OCI-LY1 (cell line): ENCODE results near the gene ARSH.
"Not testable (repeated sequence)": the region's sequence is repeated elsewhere in the genome, so short reads cannot be mapped to it uniquely, and the experiment has no call there.

ENCODE experiments used
- H2AFZ ChIP-seq: fragments of 200-600 bp; sonication (generic), shearing (Covaris generic); 2 replicates; pipeline ENCODE4 v1.6.0; 2014; ENCODE audit warnings: antibody characterized with exemption, mild to moderate bottlenecking, low read length
- H3F3A ChIP-seq: fragments of 200-600 bp; sonication (generic), shearing (Covaris generic); 2 replicates; pipeline ENCODE4 v1.6.0; 2014; ENCODE audit warnings: mild to moderate bottlenecking, antibody characterized with exemption, low read length, moderate library complexity; ENCODE audit not compliant: insufficient read depth
- H3K27ac ChIP-seq: fragments of 200-600 bp; sonication (generic); 2 replicates; pipeline ENCODE4 v1.5.1; 2014; ENCODE audit warnings: low read length, mixed run types, mild to moderate bottlenecking, low read depth; ENCODE audit not compliant: poor library complexity, severe bottlenecking
- H3K27me3 ChIP-seq: fragments of 200-600 bp; sonication (generic); 2 replicates; pipeline ENCODE4 v1.6.0; 2014; ENCODE audit warnings: antibody characterized with exemption, mild to moderate bottlenecking, low read length, moderate library complexity; ENCODE audit not compliant: insufficient read depth
- H3K36me3 ChIP-seq: fragments of 200-600 bp; sonication (generic); 2 replicates; pipeline ENCODE4 v1.6.1; 2014; ENCODE audit warnings: mild to moderate bottlenecking, antibody characterized with exemption, low read length, moderate library complexity, mixed read lengths; ENCODE audit not compliant: insufficient read depth
- H3K4me1 ChIP-seq: fragments of 200-600 bp; sonication (generic); 2 replicates; pipeline ENCODE4 v1.5.1; 2014; ENCODE audit warnings: mild to moderate bottlenecking, low read length, moderate library complexity; ENCODE audit not compliant: insufficient read depth, severe bottlenecking
- H3K4me2 ChIP-seq: fragments of 200-600 bp; sonication (generic), shearing (Covaris generic); 2 replicates; pipeline ENCODE4 v1.6.1; 2014; ENCODE audit warnings: low read length
- H3K4me3 ChIP-seq: fragments of 200-600 bp; sonication (generic); 2 replicates; pipeline ENCODE4 v1.5.1; 2014; ENCODE audit warnings: low read length, low read depth, mild to moderate bottlenecking, mixed read lengths; ENCODE audit not compliant: poor library complexity, severe bottlenecking
- H3K79me2 ChIP-seq: fragments of 200-600 bp; shearing (Covaris generic); 2 replicates; pipeline ENCODE4 v1.6.1; 2016; ENCODE audit warnings: mixed run types, low read length, mixed read lengths; ENCODE audit not compliant: insufficient read depth
- H3K9ac ChIP-seq: fragments of 200-600 bp; sonication (generic), shearing (Covaris generic); 2 replicates; pipeline ENCODE4 v1.6.1; 2014; ENCODE audit warnings: mild to moderate bottlenecking, low read length, mixed read lengths
- H3K9me2 ChIP-seq: fragments of 200-600 bp; sonication (generic), shearing (Covaris generic); 2 replicates; pipeline ENCODE4 v1.6.1; 2014; ENCODE audit warnings: low read depth, mild to moderate bottlenecking, low read length, mixed read lengths
- H3K9me3 ChIP-seq: fragments of 200-600 bp; shearing (Covaris generic); 2 replicates; pipeline ENCODE4 v1.6.1; 2014; ENCODE audit warnings: low read length, mixed read lengths
- H4K20me1 ChIP-seq: fragments of 200-600 bp; sonication (generic), shearing (Covaris generic); 2 replicates; pipeline ENCODE4 v1.6.0; 2016; ENCODE audit warnings: mild to moderate bottlenecking, low read length; ENCODE audit not compliant: insufficient read depth
- EZH2 ChIP-seq: fragments of 200-600 bp; sonication (generic), shearing (Covaris generic); IDR thresholded peaks from 2 replicates; pipeline ENCODE4 v1.8.0; 2017; ENCODE audit warnings: borderline replicate concordance, mixed run types, mild to moderate bottlenecking, antibody characterized with exemption, low read length, moderate library complexity, mixed read lengths
- TF ChIP-seq, protein P1 (sequence below): fragments of 200-600 bp; sonication (generic), shearing (Covaris generic); IDR thresholded peaks from 2 replicates; pipeline ENCODE4 v1.5.1; 2017; ENCODE audit warnings: mild to moderate bottlenecking, antibody characterized with exemption, low read length, moderate library complexity, mixed read lengths

ARSH gene

DNA sequence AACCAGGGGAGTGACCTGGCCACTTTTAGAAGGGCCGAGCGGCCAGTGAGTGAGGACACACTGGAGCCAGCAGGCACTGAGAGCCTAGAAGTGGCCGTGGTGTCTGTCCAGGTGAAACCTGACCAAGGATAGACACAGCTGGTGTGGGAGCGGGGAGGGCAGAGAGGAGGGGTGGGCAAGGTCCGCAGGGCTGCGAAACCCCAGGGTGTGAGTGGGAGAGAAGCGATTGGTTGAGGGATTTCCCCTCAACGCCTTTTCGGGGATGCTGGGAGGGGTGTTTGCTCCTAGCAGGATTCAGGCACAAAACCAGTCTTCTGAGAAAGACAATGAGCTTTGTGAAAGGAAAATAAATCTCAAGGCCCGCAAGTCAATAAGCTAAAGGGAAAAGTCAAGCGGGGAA is 44.0 kb upstream of the ARSH start:
- Histone ChIP-seq H2AFZ (no peak overlapping the region), H3K4me2 (no peak overlapping the region), H3K36me3 (no peaks in the 10 kb centered on the region), H3K4me1 (no peaks in the 10 kb centered on the region), H3K9me3 (no peaks in the 10 kb centered on the region), H3K4me3 (no peak overlapping the region), H3K9me2 (no peaks in the 10 kb centered on the region), H3K79me2 (no peaks in the 10 kb centered on the region), H4K20me1 (no peaks in the 10 kb centered on the region), H3K27me3 (no peaks in the 10 kb centered on the region), H3K27ac (no peak overlapping the region), H3K9ac (no peak overlapping the region), H3F3A (no peaks in the 10 kb centered on the region)
- TF ChIP-seq, protein P1, sequence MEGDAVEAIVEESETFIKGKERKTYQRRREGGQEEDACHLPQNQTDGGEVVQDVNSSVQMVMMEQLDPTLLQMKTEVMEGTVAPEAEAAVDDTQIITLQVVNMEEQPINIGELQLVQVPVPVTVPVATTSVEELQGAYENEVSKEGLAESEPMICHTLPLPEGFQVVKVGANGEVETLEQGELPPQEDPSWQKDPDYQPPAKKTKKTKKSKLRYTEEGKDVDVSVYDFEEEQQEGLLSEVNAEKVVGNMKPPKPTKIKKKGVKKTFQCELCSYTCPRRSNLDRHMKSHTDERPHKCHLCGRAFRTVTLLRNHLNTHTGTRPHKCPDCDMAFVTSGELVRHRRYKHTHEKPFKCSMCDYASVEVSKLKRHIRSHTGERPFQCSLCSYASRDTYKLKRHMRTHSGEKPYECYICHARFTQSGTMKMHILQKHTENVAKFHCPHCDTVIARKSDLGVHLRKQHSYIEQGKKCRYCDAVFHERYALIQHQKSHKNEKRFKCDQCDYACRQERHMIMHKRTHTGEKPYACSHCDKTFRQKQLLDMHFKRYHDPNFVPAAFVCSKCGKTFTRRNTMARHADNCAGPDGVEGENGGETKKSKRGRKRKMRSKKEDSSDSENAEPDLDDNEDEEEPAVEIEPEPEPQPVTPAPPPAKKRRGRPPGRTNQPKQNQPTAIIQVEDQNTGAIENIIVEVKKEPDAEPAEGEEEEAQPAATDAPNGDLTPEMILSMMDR: no peak

- not testable (repeated sequence) for H4K20me1 ChIP-seq, H3K79me2 ChIP-seq, H3K27ac ChIP-seq, H3K4me1 ChIP-seq, H3K4me2 ChIP-seq, H3K4me3 ChIP-seq, H3K9me3 ChIP-seq, H3K27me3 ChIP-seq, H3K36me3 ChIP-seq, H3F3A ChIP-seq, H2AFZ ChIP-seq, H3K9me2 ChIP-seq, H3K9ac ChIP-seq
Observed at GRCh38 chrX:2963449-2963848, 42.9 kb upstream of the ARSH start.

GRCh38 chrX:2963992-2964794 is 42.2 kb upstream of the ARSH start:
- not testable (repeated sequence) for H3K27ac ChIP-seq, H3K27me3 ChIP-seq, H3K9me3 ChIP-seq, H2AFZ ChIP-seq, H3K9me2 ChIP-seq, H4K20me1 ChIP-seq, H3K4me2 ChIP-seq, H3K4me1 ChIP-seq, H3K9ac ChIP-seq, H3F3A ChIP-seq, H3K79me2 ChIP-seq, H3K4me3 ChIP-seq, H3K36me3 ChIP-seq

DNA sequence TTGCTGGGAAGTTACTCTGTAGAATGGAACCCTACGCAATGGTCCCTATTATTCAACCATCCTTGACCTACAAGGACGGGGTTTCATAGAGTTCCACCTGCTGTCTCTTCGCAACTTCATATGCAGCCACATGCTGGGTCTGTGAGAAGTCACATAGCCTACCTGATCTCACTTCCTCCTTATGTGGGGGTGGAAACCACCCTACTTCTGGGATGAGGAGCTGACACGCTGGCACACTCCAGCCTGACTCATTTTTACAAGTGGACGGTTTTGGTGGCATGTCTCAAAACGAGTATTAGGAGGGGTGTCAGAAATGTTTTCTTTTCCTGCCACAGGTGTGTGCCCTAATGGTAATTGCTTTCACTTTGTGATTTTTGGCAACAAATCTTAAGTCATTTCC is 40.4 kb upstream of the ARSH start:
- no peaks in the 10 kb centered on the region for H3F3A ChIP-seq
- no peaks in the 10 kb centered on the region for H3K27me3 ChIP-seq
- H3K4me1 ChIP-seq: no peaks in the 10 kb centered on the region
- H3K9me3 ChIP-seq: no peaks in the 10 kb centered on the region
- H3K79me2 ChIP-seq: no peaks in the 10 kb centered on the region
- no peak overlapping the region for H2AFZ ChIP-seq
- no peak overlapping the region for H3K4me3 ChIP-seq
- no peak overlapping the region for H3K9ac ChIP-seq
- TF ChIP-seq EZH2: no peak
- TF ChIP-seq, protein P1: no peak
- H3K9me2 ChIP-seq: no peaks in the 10 kb centered on the region
- no peak overlapping the region for H3K4me2 ChIP-seq
- no peak overlapping the region for H3K27ac ChIP-seq
- H3K36me3 ChIP-seq: no peaks in the 10 kb centered on the region
- no peaks in the 10 kb centered on the region for H4K20me1 ChIP-seq
